Liver (tissue), 9 donors: ENCODE results near the gene PCDHA7. TPM values are rescaled to one million over a fixed set of nuclear protein-coding genes. Genes with fewer than 3 reads are reported as not detected.
A peak's percentile ranks its signal among the peaks of the same experiment; 100 is the strongest.
"Not testable (repeated sequence)": the region's sequence is repeated elsewhere in the genome, so short reads cannot be mapped to it uniquely, and the experiment has no call there.

Experiments used
- DNase-seq: peaks from one replicate; pipeline ENCODE4 v3.0.0-alpha.2; 2017; ENCODE audit warnings: low spot score
- H3K27ac ChIP-seq, 2 donors: one replicate each; pipeline ENCODE4 v1.7.0; 2013; ENCODE audit warnings: inconsistent platforms in 2 of 2, low read length in 2 of 2, control low read depth in 1 of 2, low read depth in 1 of 2, mild to moderate bottlenecking in 1 of 2
- H3K27me3 ChIP-seq, 4 donors: one replicate each; pipeline versions ENCODE4 v1.6.1 to v1.7.0; 2013; ENCODE audit warnings: low read length in 3 of 4, inconsistent platforms in 1 of 4, mild to moderate bottlenecking in 1 of 4, moderate library complexity in 1 of 4; ENCODE audit not compliant: control insufficient read depth in 4 of 4, insufficient read depth in 4 of 4
- H3K36me3 ChIP-seq, 4 donors: one replicate each; pipeline versions ENCODE4 v1.6.1 to v1.7.0; 2013; ENCODE audit warnings: low read length in 3 of 4, mild to moderate bottlenecking in 3 of 4, low read depth in 1 of 4, moderate library complexity in 1 of 4; ENCODE audit not compliant: control insufficient read depth in 4 of 4, insufficient read depth in 3 of 4
- H3K4me1 ChIP-seq, 4 donors: one replicate each; pipeline versions ENCODE4 v1.6.1 to v1.7.0; 2013; ENCODE audit warnings: low read length in 3 of 4, mild to moderate bottlenecking in 3 of 4, moderate library complexity in 1 of 4; ENCODE audit not compliant: control insufficient read depth in 4 of 4, insufficient read depth in 4 of 4
- H3K4me3 ChIP-seq, 3 donors: one replicate each; pipeline versions ENCODE4 v1.6.1 to v1.7.0; 2013; ENCODE audit warnings: low read length in 3 of 3, control low read depth in 1 of 3, low read depth in 1 of 3, mild to moderate bottlenecking in 1 of 3
- H3K9ac ChIP-seq, 2 donors: one replicate each; pipeline ENCODE4 v1.7.0; 2013; ENCODE audit warnings: low read length in 2 of 2, mild to moderate bottlenecking in 2 of 2, moderate library complexity in 2 of 2, control low read depth in 1 of 2, low read depth in 1 of 2
- H3K9me3 ChIP-seq, 4 donors: one replicate each; pipeline versions ENCODE4 v1.6.1 to v1.7.0; 2013; ENCODE audit warnings: low read length in 3 of 4; ENCODE audit not compliant: control insufficient read depth in 4 of 4
- EGR1 ChIP-seq, 2 donors: IDR thresholded peaks; 2 replicates each; pipeline ENCODE4 v1.6.1; 2016 to 2018; ENCODE audit warnings: antibody characterized with exemption in 2 of 2, low read depth in 2 of 2
- FOXA1 ChIP-seq: IDR thresholded peaks from 2 replicates; pipeline ENCODE4 v1.6.1; 2016; ENCODE audit warnings: antibody characterized with exemption
- FOXA2 ChIP-seq: IDR thresholded peaks from 2 replicates; pipeline ENCODE4 v1.6.1; 2016; ENCODE audit warnings: antibody characterized with exemption
- GABPA ChIP-seq, 2 donors: IDR thresholded peaks in 1 of 2; conservative IDR thresholded peaks in 1 of 2; 2 replicates each; pipeline ENCODE4 v1.6.1; 2016; ENCODE audit warnings: antibody characterized with exemption in 2 of 2, mild to moderate bottlenecking in 1 of 2, moderate library complexity in 1 of 2
- HNF4A ChIP-seq, 2 donors: conservative IDR thresholded peaks; 2 replicates each; pipeline ENCODE4 v1.6.1; 2016; ENCODE audit warnings: antibody characterized with exemption in 2 of 2, mild to moderate bottlenecking in 2 of 2
- HNF4G ChIP-seq: IDR thresholded peaks from 2 replicates; pipeline ENCODE4 v1.6.1; 2016; ENCODE audit warnings: antibody characterized with exemption
- JUND ChIP-seq, 2 donors: IDR thresholded peaks; 2 replicates each; pipeline ENCODE4 v1.6.1; 2016; ENCODE audit warnings: antibody characterized with exemption in 2 of 2
- NR2F2 ChIP-seq: IDR thresholded peaks from 2 replicates; pipeline ENCODE4 v1.6.1; 2016; ENCODE audit warnings: antibody characterized with exemption
- RAD21 ChIP-seq, 2 donors: IDR thresholded peaks; 2 replicates each; pipeline ENCODE4 v1.6.1; 2016; ENCODE audit warnings: antibody characterized with exemption in 2 of 2, mild to moderate bottlenecking in 2 of 2
- SP1 ChIP-seq: IDR thresholded peaks from 2 replicates; pipeline ENCODE4 v1.6.1; 2018; ENCODE audit warnings: antibody characterized with exemption, mild to moderate bottlenecking
- TAF1 ChIP-seq: conservative IDR thresholded peaks from 2 replicates; pipeline ENCODE4 v1.6.1; 2016; ENCODE audit warnings: antibody characterized with exemption, mild to moderate bottlenecking
- YY1 ChIP-seq: IDR thresholded peaks from 2 replicates; pipeline ENCODE4 v1.6.1; 2016; ENCODE audit warnings: antibody characterized with exemption, mild to moderate bottlenecking
- WGBS: extraction: QIAGEN DNeasy Blood & Tissue Kit; methylation state at CpG from one replicate; pipeline ENCODE4 v1.1.7; 2013; 5-methylcytosine and 5-hydroxymethylcytosine counted together
- polyA plus RNA-seq, 2 donors: library from polyadenylated mRNA; stranded (reverse) in 1 of 2; unstranded in 1 of 2; fragments of 200-250 nt in 1 of 2; fragments of >200 nt in 1 of 2; fragmentation: Nextera tagmentation in 1 of 2; extraction: Ambion mirVana in 1 of 2; gene quantifications; one replicate each; pipeline versions ENCODE4 v1.2.1 to v1.2.3, GENCODE V29; 2013 to 2015
- total RNA-seq, 2 donors: library from RNA; depleted of rRNA; stranded (reverse); fragments of >200 nt; gene quantifications; one replicate each; pipeline ENCODE4 v1.2.3, GENCODE V29; 2014
- TF ChIP-seq, protein P1 (sequence below): IDR thresholded peaks from 2 replicates; pipeline ENCODE4 v1.6.1; 2016; ENCODE audit warnings: antibody characterized with exemption
- TF ChIP-seq, protein P2 (sequence below): fragments of 150-350 bp; IDR thresholded peaks from 2 replicates; pipeline ENCODE4 v1.5.1; 2017; ENCODE audit warnings: improper control_type of control experiment, low read depth, low read length; ENCODE audit not compliant: missing input control
- donor health status: healthy.
- donor health status: healthy.
- donor health status: healthy.
- donor health status: healthy.
- donor health status: healthy.

Gene PCDHA7
- total and polyA plus RNA-seq, 4 donors: 0.05 TPM; not detected in 2

DNA sequence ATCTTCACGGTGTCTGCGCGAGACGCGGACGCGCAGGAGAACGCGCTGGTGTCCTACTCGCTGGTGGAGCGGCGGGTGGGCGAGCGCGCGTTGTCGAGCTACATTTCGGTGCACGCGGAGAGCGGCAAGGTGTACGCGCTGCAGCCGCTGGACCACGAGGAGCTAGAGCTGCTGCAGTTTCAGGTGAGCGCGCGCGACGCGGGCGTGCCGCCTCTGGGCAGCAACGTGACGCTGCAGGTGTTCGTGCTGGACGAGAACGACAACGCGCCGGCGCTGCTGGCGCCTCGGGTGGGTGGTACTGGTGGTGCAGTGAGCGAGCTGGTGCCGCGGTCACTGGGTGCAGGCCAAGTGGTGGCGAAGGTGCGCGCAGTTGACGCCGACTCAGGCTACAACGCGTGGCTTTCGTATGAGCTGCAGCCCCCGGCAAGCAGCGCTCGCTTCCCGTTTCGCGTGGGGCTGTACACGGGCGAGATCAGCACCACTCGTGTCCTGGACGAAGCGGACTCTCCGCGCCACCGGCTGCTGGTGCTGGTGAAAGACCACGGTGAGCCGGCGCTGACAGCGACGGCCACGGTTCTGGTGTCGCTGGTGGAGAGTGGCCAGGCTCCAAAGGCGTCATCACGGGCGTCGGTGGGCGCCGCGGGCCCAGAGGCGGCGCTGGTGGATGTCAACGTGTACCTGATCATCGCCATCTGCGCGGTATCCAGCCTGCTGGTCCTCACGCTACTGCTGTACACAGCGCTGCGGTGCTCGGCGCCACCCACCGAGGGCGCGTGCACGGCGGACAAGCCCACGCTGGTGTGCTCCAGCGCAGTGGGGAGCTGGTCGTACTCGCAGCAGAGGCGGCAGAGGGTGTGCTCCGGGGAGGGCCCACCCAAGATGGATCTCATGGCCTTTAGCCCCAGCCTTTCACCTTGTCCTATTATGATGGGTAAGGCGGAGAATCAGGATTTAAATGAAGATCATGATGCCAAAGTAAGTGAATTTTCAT is 4.3 kb upstream of the PCDHA7 start:
- 37% methylated on average over 106 of the region's 106 CpGs for WGBS
- DNase-seq: not testable (repeated sequence)

DNA sequence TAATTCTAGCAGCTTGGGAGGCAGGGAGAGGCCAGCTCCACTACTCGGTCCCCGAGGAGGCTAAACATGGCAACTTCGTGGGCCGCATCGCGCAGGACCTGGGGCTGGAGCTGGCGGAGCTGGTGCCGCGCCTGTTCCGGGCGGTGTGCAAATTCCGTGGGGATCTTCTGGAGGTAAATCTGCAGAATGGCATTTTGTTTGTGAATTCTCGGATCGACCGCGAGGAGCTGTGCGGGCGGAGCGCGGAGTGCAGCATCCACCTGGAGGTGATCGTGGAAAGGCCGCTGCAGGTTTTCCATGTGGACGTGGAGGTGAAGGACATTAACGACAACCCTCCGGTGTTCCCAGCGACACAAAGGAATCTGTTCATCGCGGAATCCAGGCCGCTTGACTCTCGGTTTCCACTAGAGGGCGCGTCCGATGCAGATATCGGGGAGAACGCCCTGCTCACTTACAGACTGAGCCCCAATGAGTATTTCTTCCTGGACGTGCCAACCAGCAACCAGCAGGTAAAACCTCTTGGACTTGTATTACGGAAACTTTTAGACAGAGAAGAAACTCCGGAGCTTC is 455 bp downstream of the PCDHA7 start:
- not testable (repeated sequence) for H3K9ac ChIP-seq, DNase-seq, H3K36me3 ChIP-seq, H3K4me1 ChIP-seq, H3K27ac ChIP-seq, H3K27me3 ChIP-seq
- Histone ChIP-seq H3K9me3 (peaks cover 11 to 25% (median 18%) of the 10 kb centered on the region in 4 donors), H3K4me3 (peak overlapping the region in 1 of 3 donors; percentile 8)
- 20% methylated on average over 35 of the region's 38 CpGs for WGBS

More for the DNA sequence above, 4.3 kb upstream of the PCDHA7 start:
- H3K36me3 ChIP-seq, H3K27ac ChIP-seq, H3K9ac ChIP-seq, H3K27me3 ChIP-seq, H3K4me1 ChIP-seq: not testable (repeated sequence)
- H3K9me3 ChIP-seq: peaks cover 12 to 32% (median 21%) of the 10 kb centered on the region in 4 donors
- peak overlapping the region in 1 of 3 donors; percentile 20 for H3K4me3 ChIP-seq

DNA sequence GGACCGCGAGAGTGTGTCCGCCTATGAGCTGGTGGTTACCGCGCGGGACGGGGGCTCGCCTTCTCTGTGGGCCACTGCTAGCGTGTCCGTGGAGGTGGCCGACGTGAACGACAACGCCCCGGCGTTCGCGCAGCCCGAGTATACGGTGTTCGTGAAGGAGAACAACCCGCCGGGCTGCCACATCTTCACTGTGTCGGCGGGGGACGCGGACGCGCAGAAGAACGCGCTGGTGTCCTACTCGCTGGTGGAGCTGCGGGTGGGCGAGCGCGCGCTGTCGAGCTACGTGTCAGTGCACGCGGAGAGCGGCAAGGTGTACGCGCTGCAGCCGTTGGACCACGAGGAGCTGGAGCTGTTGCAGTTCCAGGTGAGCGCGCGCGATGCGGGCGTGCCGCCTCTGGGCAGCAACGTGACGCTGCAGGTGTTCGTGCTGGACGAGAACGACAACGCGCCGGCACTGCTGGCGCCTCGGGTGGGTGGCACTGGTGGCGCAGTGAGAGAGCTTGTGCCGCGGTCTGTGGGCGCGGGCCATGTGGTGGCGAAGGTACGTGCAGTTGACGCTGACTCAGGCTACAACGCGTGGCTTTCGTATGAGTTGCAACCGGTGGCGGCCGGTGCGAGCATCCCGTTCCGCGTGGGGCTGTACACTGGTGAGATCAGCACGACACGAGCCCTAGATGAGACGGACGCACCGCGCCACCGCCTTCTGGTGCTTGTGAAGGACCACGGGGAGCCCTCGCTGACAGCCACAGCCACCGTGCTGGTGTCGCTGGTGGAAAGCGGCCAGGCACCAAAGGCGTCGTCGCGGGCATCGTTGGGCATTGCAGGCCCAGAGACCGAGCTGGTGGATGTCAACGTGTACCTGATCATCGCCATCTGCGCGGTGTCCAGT is 1.8 kb downstream of the PCDHA7 start:
- WGBS: 43% methylated on average over 103 of the region's 103 CpGs
- H3K9ac ChIP-seq: no peak overlapping the region
- no peaks in the 10 kb centered on the region for H3K4me1 ChIP-seq
- DNase-seq: no peak
- no peak overlapping the region for H3K27ac ChIP-seq
- peaks cover 9 to 18% (median 14%) of the 10 kb centered on the region in 4 donors for H3K9me3 ChIP-seq
- H3K27me3 ChIP-seq: peaks cover 0 to 8% (median 3%) of the 10 kb centered on the region in 4 donors
- TF ChIP-seq SP1 (no peak), RAD21 (IDR thresholded peaks at IDR 0.05) (no peak), FOXA2 (no peak), HNF4A (conservative IDR thresholded peaks at IDR 0.05) (no peak)
- H3K36me3 ChIP-seq: no peaks in the 10 kb centered on the region
- no peak overlapping the region for H3K4me3 ChIP-seq

DNA sequence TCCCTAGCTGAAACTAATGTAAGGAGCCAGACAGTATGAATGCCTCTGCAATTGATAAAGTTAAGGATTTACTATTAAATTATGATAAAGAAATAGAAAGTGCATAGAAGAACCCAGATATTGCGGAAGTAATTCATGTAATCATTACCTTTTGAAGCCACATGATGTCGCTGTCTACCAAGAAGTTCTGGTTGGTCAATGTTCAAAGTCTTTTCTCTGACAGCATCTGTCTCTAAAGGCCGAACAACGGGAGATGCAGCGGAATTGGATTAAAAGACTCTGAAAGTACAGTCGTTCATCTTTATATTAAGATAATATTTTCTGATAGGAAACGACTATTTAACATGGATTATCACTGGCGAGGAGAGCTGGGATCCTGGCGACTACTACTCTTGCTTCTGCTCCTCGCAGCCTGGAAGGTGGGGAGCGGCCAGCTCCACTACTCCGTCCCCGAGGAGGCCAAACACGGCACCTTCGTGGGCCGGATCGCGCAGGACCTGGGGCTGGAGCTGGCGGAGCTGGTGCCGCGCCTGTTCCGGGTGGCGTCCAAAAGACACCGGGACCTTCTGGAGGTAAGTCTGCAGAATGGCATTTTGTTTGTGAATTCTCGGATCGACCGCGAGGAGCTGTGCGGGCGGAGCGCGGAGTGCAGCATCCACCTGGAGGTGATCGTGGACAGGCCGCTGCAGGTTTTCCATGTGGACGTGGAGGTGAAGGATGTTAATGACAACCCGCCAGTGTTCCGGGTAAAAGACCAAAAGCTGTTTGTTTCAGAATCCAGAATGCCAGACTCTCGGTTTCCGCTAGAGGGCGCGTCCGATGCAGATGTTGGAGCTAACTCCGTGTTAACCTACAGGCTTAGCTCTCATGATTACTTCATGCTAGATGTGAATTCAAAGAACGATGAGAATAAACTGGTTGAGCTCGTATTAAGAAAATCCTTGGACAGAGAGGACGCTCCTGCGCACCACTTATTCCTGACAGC is 7.2 kb downstream of the PCDHA7 start, which contains the start of gene PCDHA8:
Gene PCDHA8 (plus strand): TSS at position 210 of the 985 bp plus-strand sequence. CDS start 135 bp downstream, at position 345.
- Histone ChIP-seq H3K36me3 (no peaks in the 10 kb centered on the region), H3K4me3 (no peak within 1 kb of the TSS), H3K27ac (no peak within 1 kb of the TSS), H3K27me3 (peaks cover 0 to 5% (median 2%) of the 10 kb centered on the region in 4 donors), H3K4me1 (no peaks in the 10 kb centered on the region), H3K9ac (no peak within 1 kb of the TSS), H3K9me3 (peaks cover 10 to 22% (median 13%) of the 10 kb centered on the region in 4 donors)
- DNase-seq: no peak
- 24% methylated on average over 47 of the region's 47 CpGs for WGBS
- no peak for TF ChIP-seq FOXA2
- no peak for TF ChIP-seq YY1
- TF ChIP-seq HNF4G: no peak
- no peak for TF ChIP-seq JUND (IDR thresholded peaks at IDR 0.05)
- no peak for TF ChIP-seq EGR1 (IDR thresholded peaks at IDR 0.05; ENCODE audit: low read depth in 2 of 2)
- TF ChIP-seq SP1: no peak
- no peak for TF ChIP-seq FOXA1
- no peak for TF ChIP-seq NR2F2
- TF ChIP-seq, protein P1, sequence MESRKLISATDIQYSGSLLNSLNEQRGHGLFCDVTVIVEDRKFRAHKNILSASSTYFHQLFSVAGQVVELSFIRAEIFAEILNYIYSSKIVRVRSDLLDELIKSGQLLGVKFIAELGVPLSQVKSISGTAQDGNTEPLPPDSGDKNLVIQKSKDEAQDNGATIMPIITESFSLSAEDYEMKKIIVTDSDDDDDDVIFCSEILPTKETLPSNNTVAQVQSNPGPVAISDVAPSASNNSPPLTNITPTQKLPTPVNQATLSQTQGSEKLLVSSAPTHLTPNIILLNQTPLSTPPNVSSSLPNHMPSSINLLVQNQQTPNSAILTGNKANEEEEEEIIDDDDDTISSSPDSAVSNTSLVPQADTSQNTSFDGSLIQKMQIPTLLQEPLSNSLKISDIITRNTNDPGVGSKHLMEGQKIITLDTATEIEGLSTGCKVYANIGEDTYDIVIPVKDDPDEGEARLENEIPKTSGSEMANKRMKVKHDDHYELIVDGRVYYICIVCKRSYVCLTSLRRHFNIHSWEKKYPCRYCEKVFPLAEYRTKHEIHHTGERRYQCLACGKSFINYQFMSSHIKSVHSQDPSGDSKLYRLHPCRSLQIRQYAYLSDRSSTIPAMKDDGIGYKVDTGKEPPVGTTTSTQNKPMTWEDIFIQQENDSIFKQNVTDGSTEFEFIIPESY: no peak
- TF ChIP-seq GABPA (IDR thresholded peaks at IDR 0.05 in 1 of 2, conservative IDR thresholded peaks at IDR 0.05 in 1 of 2): no peak
- no peak for TF ChIP-seq HNF4A (conservative IDR thresholded peaks at IDR 0.05)
- TF ChIP-seq, protein P2, sequence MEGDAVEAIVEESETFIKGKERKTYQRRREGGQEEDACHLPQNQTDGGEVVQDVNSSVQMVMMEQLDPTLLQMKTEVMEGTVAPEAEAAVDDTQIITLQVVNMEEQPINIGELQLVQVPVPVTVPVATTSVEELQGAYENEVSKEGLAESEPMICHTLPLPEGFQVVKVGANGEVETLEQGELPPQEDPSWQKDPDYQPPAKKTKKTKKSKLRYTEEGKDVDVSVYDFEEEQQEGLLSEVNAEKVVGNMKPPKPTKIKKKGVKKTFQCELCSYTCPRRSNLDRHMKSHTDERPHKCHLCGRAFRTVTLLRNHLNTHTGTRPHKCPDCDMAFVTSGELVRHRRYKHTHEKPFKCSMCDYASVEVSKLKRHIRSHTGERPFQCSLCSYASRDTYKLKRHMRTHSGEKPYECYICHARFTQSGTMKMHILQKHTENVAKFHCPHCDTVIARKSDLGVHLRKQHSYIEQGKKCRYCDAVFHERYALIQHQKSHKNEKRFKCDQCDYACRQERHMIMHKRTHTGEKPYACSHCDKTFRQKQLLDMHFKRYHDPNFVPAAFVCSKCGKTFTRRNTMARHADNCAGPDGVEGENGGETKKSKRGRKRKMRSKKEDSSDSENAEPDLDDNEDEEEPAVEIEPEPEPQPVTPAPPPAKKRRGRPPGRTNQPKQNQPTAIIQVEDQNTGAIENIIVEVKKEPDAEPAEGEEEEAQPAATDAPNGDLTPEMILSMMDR: no peak
- TF ChIP-seq TAF1: no peak
